Heart left ventricle (tissue), 13 donors: ENCODE results near the gene ADAM22.

Source experiments
- POLR2A ChIP-seq, 2 donors: fragments of 450-650 bp; IDR thresholded peaks; one replicate each; pipeline ENCODE4 v1.6.1; 2017; ENCODE audit warnings: antibody characterized with exemption in 2 of 2, mild to moderate bottlenecking in 2 of 2, moderate library complexity in 2 of 2
- TF ChIP-seq, protein P1 (sequence below), 12 donors: fragments of 200-600 bp; sonication (generic) in 4 of 12; IDR thresholded peaks; one replicate each; pipeline versions ENCODE4 v1.5.0 to v1.8.0; 2018 to 2022; ENCODE audit warnings: antibody characterized with exemption in 12 of 12, mild to moderate bottlenecking in 5 of 12
- donor health status: ischemic (EF 13 %, LVEDD 7.1; RV severe dilation, severe dysfunction).
- donor health status: DM: no; HTN: yes; CAD: no.
- donor health status: DM: no; HTN: no; CAD: no.
- donor health status: ischemic (EF 25% LVEDD 6.9; RV normal size, moderate dysfunction).
- donor health status: ischemic (EF 25% LVEDD 5.7; RV mildly dilated, moderate dysfunction).
- donor health status: ischemic (EF 35%, LVEDD 5.7; RV mildly dilated, moderate dysfunction).
- donor health status: nonischemic (EF 11% LVEDD 7.7; RV severe dilation, severe dysfunction).
- donor health status: DM: yes; HTN: yes; CAD: no.
- donor health status: PGD.
- donor health status: ischemic (EF 29% LVEDD 5.4; RV normal size, mild dysfunction).
- donor health status: nonischemic (EF 23%, LVEDD 6.1; RV moderate dilation, normal function).

DNA sequence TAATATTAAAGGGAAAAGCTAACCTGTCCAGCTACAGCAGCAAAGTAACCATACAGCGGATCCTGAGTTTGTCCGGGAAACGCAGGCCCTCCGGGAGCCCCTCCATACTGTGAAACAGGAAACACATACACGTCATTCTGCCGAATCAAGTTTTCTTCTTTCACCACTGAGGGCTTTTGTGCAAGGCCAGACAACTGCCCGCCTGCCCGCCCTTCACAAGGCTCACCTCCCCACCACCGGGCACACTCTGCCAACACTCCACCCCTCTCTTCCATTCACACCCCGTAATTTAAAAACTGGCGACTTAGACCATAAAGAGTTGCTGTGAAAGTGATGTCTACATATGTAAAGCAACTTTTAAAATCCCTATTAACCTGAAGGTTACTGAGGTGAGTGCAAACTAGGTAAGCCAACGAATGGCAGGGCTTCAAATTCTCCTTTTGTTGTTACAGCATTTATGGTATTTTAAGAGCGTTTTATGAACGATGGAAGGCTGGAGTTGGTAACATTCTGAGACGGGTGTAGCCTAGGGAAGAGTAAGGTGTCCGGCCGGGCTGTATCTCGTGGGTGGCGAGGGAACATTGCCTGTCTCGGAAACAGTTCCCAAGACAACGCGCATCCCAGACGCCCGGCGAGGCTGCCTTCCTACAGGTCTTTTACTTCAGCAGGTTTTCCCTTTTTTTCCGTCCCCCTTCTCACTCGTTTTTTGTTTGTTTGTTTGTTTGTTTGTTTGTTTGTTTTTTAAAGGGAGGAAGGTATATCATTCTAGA lies 285.0 kb downstream of the ADAM22 start:
- TF ChIP-seq, protein P1, sequence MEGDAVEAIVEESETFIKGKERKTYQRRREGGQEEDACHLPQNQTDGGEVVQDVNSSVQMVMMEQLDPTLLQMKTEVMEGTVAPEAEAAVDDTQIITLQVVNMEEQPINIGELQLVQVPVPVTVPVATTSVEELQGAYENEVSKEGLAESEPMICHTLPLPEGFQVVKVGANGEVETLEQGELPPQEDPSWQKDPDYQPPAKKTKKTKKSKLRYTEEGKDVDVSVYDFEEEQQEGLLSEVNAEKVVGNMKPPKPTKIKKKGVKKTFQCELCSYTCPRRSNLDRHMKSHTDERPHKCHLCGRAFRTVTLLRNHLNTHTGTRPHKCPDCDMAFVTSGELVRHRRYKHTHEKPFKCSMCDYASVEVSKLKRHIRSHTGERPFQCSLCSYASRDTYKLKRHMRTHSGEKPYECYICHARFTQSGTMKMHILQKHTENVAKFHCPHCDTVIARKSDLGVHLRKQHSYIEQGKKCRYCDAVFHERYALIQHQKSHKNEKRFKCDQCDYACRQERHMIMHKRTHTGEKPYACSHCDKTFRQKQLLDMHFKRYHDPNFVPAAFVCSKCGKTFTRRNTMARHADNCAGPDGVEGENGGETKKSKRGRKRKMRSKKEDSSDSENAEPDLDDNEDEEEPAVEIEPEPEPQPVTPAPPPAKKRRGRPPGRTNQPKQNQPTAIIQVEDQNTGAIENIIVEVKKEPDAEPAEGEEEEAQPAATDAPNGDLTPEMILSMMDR (IDR thresholded peaks at IDR 0.05), result no peak
- no peak for TF ChIP-seq POLR2A (IDR thresholded peaks at IDR 0.05)
